Measurements from ENCODE around the gene ZFPM1. TPM values are rescaled to one million over a fixed set of nuclear protein-coding genes. Genes with fewer than 3 reads are reported as not detected.

Gene ZFPM1
- total RNA-seq, 1 donor from 2014 or later: 35.0 TPM

DNA sequence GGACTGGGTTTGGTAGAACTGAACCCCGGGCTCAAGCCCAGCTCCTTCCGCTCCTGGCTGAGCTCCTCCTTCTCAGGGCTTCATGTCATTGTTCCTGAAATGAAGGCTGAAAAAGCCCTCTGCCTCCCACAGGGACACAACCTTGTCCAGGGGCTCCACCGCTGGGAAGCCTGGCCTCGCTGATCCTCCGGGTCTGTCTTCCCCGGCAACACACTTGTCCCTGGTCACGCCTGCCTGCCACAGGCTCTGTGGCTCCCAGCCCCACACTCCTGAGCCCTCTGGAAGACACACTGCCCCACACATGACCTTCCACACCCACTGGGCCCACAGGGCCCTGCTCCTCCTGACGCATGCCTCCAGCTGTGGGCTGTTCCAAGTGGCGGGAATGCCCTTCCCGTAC is 99.1 kb downstream of the ZFPM1 start:
- Mint-ChIP-seq H3K36me3 (ENCODE audit: low read depth) (no peaks in the 10 kb centered on the region), H3K4me1 (peaks cover 10% of the 10 kb centered on the region), H3K27me3 (peaks cover 6% of the 10 kb centered on the region), H3K9me3 (peaks cover 4% of the 10 kb centered on the region), H3K4me3 (no peak overlapping the region), H3K27ac (no peak overlapping the region)
- intact Hi-C loops (cut with micrococcal nuclease): no loop called here
- CTCF ChIA-PET: no interaction called here
- ATAC-seq (ENCODE audit: low read depth) (no peak), DNase-seq (no peak)
- POLR2A ChIA-PET: no interaction called here
- TF ChIP-seq, protein P1, sequence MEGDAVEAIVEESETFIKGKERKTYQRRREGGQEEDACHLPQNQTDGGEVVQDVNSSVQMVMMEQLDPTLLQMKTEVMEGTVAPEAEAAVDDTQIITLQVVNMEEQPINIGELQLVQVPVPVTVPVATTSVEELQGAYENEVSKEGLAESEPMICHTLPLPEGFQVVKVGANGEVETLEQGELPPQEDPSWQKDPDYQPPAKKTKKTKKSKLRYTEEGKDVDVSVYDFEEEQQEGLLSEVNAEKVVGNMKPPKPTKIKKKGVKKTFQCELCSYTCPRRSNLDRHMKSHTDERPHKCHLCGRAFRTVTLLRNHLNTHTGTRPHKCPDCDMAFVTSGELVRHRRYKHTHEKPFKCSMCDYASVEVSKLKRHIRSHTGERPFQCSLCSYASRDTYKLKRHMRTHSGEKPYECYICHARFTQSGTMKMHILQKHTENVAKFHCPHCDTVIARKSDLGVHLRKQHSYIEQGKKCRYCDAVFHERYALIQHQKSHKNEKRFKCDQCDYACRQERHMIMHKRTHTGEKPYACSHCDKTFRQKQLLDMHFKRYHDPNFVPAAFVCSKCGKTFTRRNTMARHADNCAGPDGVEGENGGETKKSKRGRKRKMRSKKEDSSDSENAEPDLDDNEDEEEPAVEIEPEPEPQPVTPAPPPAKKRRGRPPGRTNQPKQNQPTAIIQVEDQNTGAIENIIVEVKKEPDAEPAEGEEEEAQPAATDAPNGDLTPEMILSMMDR (IDR thresholded peaks at IDR 0.05): no peak

DNA sequence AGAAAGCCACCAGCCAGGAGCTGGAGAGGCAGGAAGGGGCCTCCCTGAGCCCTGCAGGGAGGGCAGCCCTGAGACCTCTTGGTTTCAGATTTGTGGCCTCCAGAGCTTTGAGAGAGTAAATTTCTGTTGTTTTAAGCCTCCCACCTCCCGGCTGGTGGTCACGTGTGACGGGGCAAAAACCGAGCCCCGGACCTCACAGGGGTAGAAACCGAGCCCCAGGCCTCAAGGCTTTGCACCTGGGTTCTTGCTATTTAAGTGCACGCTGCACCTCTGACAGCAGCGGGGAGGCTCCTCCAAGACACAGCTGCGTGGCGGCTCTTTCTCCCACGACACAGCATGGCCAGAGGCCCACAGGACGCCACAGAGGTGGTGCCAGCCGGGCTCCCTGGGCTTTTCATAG is 99.7 kb downstream of the ZFPM1 start:
- H3K4me1 Mint-ChIP-seq: peaks cover 10% of the 10 kb centered on the region
- intact Hi-C loops (cut with micrococcal nuclease): no loop called here
- ChIA-PET CTCF (no interaction called here), POLR2A (no interaction called here)
- H3K4me3 Mint-ChIP-seq: no peak overlapping the region
- DNase-seq (no peak), ATAC-seq (ENCODE audit: low read depth) (no peak)
- TF ChIP-seq, protein P1 (IDR thresholded peaks at IDR 0.05): no peak
- no peak overlapping the region for H3K27ac Mint-ChIP-seq
- peaks cover 6% of the 10 kb centered on the region for H3K27me3 Mint-ChIP-seq
- peaks cover 4% of the 10 kb centered on the region for H3K9me3 Mint-ChIP-seq
- H3K36me3 Mint-ChIP-seq (ENCODE audit: low read depth): no peaks in the 10 kb centered on the region

DNA sequence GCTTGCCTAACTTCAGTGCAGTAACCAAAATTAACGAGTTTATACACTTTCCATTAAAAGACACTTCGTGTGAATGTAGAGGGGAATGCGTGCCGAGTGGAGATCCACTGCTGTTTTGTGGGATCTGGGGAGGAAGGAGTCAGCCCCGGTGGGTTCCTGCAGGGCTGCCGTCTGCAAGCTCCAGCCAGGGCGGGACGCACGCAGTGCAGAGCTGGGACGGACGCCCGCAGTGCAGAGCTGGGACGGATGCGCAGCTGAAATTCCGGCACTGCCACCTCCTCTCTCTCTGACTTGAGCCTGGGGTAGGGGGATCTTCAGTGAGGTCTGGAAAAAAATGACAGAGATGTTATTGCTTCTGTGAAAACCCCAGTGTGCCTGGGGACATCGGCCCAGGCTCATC is 100.7 kb downstream of the ZFPM1 start:
- Mint-ChIP-seq H3K27me3 (peaks cover 7% of the 10 kb centered on the region), H3K4me1 (peaks cover 10% of the 10 kb centered on the region), H3K4me3 (no peak overlapping the region), H3K36me3 (ENCODE audit: low read depth) (no peaks in the 10 kb centered on the region), H3K27ac (no peak overlapping the region), H3K9me3 (peaks cover 4% of the 10 kb centered on the region)
- DNase-seq: no peak
- intact Hi-C loops (cut with micrococcal nuclease): no loop called here
- no peak for ATAC-seq (ENCODE audit: low read depth)
- TF ChIP-seq, protein P1 (IDR thresholded peaks at IDR 0.05): no peak
- ChIA-PET POLR2A (no interaction called here), CTCF (no interaction called here)

GRCh38 chr16:88554711-88555264 is 101.7 kb downstream of the ZFPM1 start:
- Mint-ChIP-seq H3K9me3 (peaks cover 4% of the 10 kb centered on the region), H3K4me3 (no peak overlapping the region), H3K27ac (no peak overlapping the region), H3K27me3 (peaks cover 10% of the 10 kb centered on the region), H3K36me3 (ENCODE audit: low read depth) (no peaks in the 10 kb centered on the region), H3K4me1 (peaks cover 12% of the 10 kb centered on the region)
- ChIA-PET POLR2A (interaction anchor here (0.7 kb wide), 1 partner anchor 51 kb away, joined by 3 read pairs; no protein-coding TSS in a partner anchor), CTCF (no interaction called here)
- TF ChIP-seq, protein P1 (IDR thresholded peaks at IDR 0.05): no peak
- DNase-seq (no peak), ATAC-seq (ENCODE audit: low read depth) (no peak)
- intact Hi-C loops (cut with micrococcal nuclease): no loop called here

DNA sequence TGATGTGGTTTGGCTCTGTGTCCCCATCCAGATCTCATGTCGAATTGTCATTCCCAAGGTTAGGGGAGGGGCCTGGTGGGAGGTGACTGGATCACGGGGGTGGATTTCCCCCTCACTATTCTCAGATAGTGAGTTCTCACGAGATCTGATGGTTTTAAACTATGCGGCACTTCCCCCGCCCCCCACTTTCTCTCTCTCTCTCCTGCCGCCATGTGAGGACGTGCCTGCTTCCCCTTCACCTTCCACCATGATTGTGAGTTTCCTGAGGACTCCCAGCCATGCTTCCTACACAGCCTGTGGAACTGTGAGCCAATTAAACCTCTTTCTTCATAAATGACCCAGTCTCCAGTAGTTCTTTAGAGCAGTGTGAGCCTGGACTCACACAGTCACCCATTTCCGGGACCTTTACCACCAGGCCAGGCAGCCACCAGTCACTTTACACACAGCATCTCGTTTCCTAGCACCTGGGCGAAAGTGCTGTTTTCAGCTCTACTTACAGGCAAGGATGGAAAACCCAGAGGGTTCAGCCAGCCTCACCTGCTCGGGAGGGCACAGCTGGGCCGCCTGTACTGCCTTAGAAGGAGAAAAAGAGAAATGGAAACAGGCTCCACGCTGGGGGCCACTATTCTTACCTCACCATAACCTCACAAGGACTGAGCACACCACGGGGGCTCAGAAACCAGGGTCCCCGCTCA is 103.4 kb downstream of the ZFPM1 start:
- TF ChIP-seq, protein P1 (IDR thresholded peaks at IDR 0.05): no peak
- Mint-ChIP-seq H3K36me3 (ENCODE audit: low read depth) (no peaks in the 10 kb centered on the region), H3K27ac (no peak overlapping the region), H3K4me1 (peaks cover 2% of the 10 kb centered on the region), H3K27me3 (peaks cover 13% of the 10 kb centered on the region), H3K9me3 (peaks cover 4% of the 10 kb centered on the region), H3K4me3 (no peak overlapping the region)
- no peak for DNase-seq
- ATAC-seq (ENCODE audit: low read depth): no peak
- ChIA-PET CTCF (no interaction called here), POLR2A (interaction anchor here (0.9 kb wide), 1 partner anchor 289 kb away, joined by 3 read pairs; no protein-coding TSS in a partner anchor)
- intact Hi-C loops (cut with micrococcal nuclease): no loop called here
